Osteoblast (primary cell): ENCODE results near the gene GADD45A. TPM values are rescaled to one million over a fixed set of nuclear protein-coding genes. Genes with fewer than 3 reads are reported as not detected.

ENCODE experiments used
- DNase-seq: peaks from one replicate; pipeline ENCODE4 v3.0.0; 2011; ENCODE audit warnings: low spot score, mixed read lengths; ENCODE audit not compliant: insufficient read length; ENCODE audit errors: missing footprints
- H2AFZ ChIP-seq: 2 replicates; pipeline ENCODE4 v1.6.0; 2011; ENCODE audit warnings: mild to moderate bottlenecking, low read length
- H3K27ac ChIP-seq: 2 replicates; pipeline ENCODE4 v1.5.1; 2011; ENCODE audit warnings: mild to moderate bottlenecking, low read depth, low read length, moderate library complexity
- H3K27me3 ChIP-seq: 2 replicates; pipeline ENCODE4 v1.6.0; 2012; ENCODE audit warnings: mild to moderate bottlenecking, control low read depth, inconsistent platforms, low read length, moderate library complexity; ENCODE audit not compliant: insufficient read depth
- H3K36me3 ChIP-seq: 2 replicates; pipeline ENCODE4 v1.5.1; 2011; ENCODE audit warnings: mild to moderate bottlenecking, low read length, control low read depth, moderate library complexity; ENCODE audit not compliant: insufficient read depth
- H3K4me1 ChIP-seq: 2 replicates; pipeline ENCODE4 v1.5.1; 2011; ENCODE audit warnings: mild to moderate bottlenecking, low read length, control low read depth, moderate library complexity; ENCODE audit not compliant: insufficient read depth
- H3K4me2 ChIP-seq: 2 replicates; pipeline ENCODE4 v1.6.0; 2011; ENCODE audit warnings: mild to moderate bottlenecking, low read length; ENCODE audit not compliant: insufficient read depth
- H3K4me3 ChIP-seq: fragments of 200-600 bp; sonication (generic); 3 replicates; pipeline ENCODE4 v1.5.1; 2012; ENCODE audit warnings: mild to moderate bottlenecking, low read length, inconsistent platforms; ENCODE audit not compliant: insufficient read depth
- H3K79me2 ChIP-seq: 2 replicates; pipeline ENCODE4 v1.6.0; 2012; ENCODE audit warnings: mild to moderate bottlenecking, low read length, control low read depth, inconsistent platforms; ENCODE audit not compliant: insufficient read depth
- H3K9me3 ChIP-seq: 2 replicates; pipeline ENCODE4 v1.5.1; 2011; ENCODE audit warnings: low read depth, low read length, control low read depth
- H4K20me1 ChIP-seq: 2 replicates; pipeline ENCODE4 v1.6.0; 2012; ENCODE audit warnings: mild to moderate bottlenecking, low read length, control low read depth; ENCODE audit not compliant: insufficient read depth
- total RNA-seq: library from RNA; depleted of rRNA; stranded (reverse); fragments of >200 nt; gene quantifications from 2 replicates; pipeline ENCODE4 v1.2.3, GENCODE V29; 2012
- TF ChIP-seq, protein P1 (sequence below): IDR thresholded peaks from 2 replicates; pipeline ENCODE4 v1.5.1; 2011; ENCODE audit warnings: mild to moderate bottlenecking, low read depth, low read length, moderate library complexity; ENCODE audit errors: extremely low read depth

The GADD45A gene
- total RNA-seq, 1 donor = 48.9 TPM

DNA sequence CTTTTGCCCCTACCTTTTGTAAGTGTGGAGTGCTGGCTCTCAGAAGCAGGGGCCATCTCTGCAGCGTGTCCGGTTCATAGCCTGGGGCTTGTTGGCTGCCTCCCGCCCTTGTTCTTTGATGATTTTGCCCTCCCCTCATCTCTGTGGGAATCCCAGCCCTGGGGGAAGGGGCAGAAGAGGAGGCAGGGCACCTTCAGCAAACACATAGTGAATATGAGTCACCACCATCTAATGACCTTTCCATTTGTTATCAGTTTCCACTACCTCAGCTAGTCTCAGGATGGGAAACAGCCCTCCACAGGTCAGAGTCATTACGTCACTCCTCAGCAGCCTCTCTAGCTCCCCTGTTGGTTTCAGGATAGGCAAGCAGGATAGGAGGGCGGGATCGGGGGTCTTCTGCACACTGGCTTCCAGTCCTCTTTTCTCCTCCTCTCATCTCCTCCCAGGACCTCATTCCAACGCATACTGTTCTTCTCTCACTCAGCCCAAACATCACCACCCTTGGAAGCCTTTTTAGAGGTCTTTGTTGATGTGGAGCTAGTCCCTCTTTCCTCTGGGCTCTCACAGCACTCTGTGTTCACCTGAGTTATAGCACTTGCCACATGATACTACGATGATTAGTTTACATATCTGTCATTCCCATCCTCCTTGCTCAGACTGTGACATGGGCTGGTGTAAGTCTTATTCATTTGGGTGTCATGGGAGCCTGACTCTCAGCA, 15.8 kb downstream of the GADD45A start:
- H2AFZ ChIP-seq = no peak overlapping the region
- peaks cover 47% of the 10 kb centered on the region for H3K36me3 ChIP-seq
- H4K20me1 ChIP-seq = no peaks in the 10 kb centered on the region
- no peak overlapping the region for H3K27ac ChIP-seq
- DNase-seq = no peak
- TF ChIP-seq, protein P1, sequence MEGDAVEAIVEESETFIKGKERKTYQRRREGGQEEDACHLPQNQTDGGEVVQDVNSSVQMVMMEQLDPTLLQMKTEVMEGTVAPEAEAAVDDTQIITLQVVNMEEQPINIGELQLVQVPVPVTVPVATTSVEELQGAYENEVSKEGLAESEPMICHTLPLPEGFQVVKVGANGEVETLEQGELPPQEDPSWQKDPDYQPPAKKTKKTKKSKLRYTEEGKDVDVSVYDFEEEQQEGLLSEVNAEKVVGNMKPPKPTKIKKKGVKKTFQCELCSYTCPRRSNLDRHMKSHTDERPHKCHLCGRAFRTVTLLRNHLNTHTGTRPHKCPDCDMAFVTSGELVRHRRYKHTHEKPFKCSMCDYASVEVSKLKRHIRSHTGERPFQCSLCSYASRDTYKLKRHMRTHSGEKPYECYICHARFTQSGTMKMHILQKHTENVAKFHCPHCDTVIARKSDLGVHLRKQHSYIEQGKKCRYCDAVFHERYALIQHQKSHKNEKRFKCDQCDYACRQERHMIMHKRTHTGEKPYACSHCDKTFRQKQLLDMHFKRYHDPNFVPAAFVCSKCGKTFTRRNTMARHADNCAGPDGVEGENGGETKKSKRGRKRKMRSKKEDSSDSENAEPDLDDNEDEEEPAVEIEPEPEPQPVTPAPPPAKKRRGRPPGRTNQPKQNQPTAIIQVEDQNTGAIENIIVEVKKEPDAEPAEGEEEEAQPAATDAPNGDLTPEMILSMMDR = peak; percentile 9
- peaks cover 5% of the 10 kb centered on the region for H3K79me2 ChIP-seq
- no peaks in the 10 kb centered on the region for H3K27me3 ChIP-seq
- no peak overlapping the region for H3K4me2 ChIP-seq
- no peak overlapping the region for H3K4me3 ChIP-seq
- no peaks in the 10 kb centered on the region for H3K9me3 ChIP-seq
- no peaks in the 10 kb centered on the region for H3K4me1 ChIP-seq

DNA sequence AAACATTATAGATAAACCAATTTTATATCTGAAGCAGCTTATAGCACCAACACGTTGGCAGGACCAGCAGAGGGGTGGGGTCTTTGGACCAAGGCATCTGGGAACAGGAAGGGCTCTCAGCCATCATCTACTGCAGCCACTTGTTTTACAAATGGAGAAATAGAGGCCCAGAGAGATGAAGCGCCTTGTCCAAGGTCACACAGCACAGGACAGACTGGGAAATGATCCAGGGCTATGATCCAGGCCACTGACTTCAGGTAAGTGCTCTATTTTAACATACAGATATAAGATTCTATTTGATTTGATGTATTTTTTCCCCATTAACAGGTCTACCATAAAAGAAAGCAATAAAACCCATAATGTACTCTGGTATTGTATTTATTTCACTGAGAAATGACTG, 16.9 kb downstream of the GADD45A start:
- no peak for DNase-seq

DNA sequence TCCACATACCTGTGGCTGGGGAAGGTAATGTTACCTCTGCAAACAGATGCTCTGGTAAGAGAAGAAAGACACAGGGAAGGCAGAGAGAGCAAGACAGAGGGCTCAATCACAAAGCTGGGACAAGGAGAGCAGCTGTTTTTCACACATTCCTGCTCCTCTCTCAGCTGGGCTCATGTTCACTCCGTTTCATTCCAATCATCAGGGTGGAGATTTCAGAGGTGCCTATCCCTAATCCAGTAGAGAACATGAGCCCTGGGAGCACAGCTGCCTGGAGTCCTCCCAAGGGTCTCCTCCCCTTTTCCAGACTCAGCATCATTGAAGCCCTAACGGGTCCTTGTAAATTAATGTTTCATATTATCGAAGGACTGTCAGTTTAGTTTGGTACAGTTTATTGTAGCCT, 19.4 kb downstream of the GADD45A start:
- no peak for DNase-seq
- H3K4me3 ChIP-seq = no peak overlapping the region
- H3K9me3 ChIP-seq = no peaks in the 10 kb centered on the region
- H3K27me3 ChIP-seq = no peaks in the 10 kb centered on the region
- peaks cover 58% of the 10 kb centered on the region for H3K36me3 ChIP-seq
- H2AFZ ChIP-seq = no peak overlapping the region
- peaks cover 11% of the 10 kb centered on the region for H4K20me1 ChIP-seq
- H3K27ac ChIP-seq = no peak overlapping the region
- peaks cover 25% of the 10 kb centered on the region for H3K4me1 ChIP-seq
- H3K4me2 ChIP-seq = no peak overlapping the region
- H3K79me2 ChIP-seq = peaks cover 21% of the 10 kb centered on the region
- TF ChIP-seq, protein P1 = no peak

More for the DNA sequence above, 16.9 kb downstream of the GADD45A start:
- H3K36me3 ChIP-seq = peaks cover 53% of the 10 kb centered on the region
- peaks cover 5% of the 10 kb centered on the region for H3K79me2 ChIP-seq
- H4K20me1 ChIP-seq = no peaks in the 10 kb centered on the region
- no peaks in the 10 kb centered on the region for H3K27me3 ChIP-seq
- no peak overlapping the region for H2AFZ ChIP-seq
- H3K4me1 ChIP-seq = peaks cover 1% of the 10 kb centered on the region
- H3K9me3 ChIP-seq = no peaks in the 10 kb centered on the region
- no peak overlapping the region for H3K27ac ChIP-seq
- TF ChIP-seq, protein P1 = no peak
- no peak overlapping the region for H3K4me3 ChIP-seq
- H3K4me2 ChIP-seq = no peak overlapping the region

DNA sequence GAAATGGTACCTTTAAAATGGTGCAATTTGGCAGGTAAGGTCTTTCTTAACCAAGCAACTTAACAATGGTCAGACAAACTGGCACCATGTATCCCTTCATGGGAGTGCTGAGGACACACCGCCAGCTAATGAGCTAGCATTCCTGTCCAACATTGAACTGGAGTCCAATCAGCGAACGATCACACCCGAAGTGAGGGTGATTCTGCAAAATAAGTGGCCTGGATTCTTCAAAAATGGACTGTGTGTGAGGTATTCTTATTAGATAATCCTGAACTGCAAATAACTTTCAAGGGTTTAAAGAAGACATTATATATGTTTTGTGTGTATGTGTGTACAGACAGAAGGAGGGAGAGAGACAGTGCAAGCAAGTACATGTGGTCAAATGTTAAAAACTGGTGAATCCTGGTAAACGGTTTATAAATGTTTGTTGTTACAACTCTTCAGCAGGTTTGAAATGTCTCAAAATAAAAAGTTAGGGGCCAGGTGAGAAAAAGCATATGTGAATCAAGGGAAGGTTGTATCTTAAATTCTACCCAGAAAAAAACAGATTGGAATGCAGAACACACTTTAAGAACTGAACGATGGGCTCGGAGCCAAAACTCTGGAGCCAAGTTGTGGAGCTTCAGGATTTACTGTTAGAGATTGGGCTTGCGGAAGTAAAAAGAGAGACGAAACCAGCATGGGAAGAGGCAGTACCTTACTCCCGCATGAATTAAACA, 20.9 kb downstream of the GADD45A start:
- H3K36me3 ChIP-seq = peaks cover 52% of the 10 kb centered on the region
- H3K9me3 ChIP-seq = no peaks in the 10 kb centered on the region
- H3K4me3 ChIP-seq = no peak overlapping the region
- H3K27ac ChIP-seq = peak overlapping the region; percentile 24
- DNase-seq = no peak
- H3K4me2 ChIP-seq = no peak overlapping the region
- no peak overlapping the region for H2AFZ ChIP-seq
- TF ChIP-seq, protein P1 = no peak
- H3K79me2 ChIP-seq = peaks cover 24% of the 10 kb centered on the region
- peaks cover 35% of the 10 kb centered on the region for H3K4me1 ChIP-seq
- peaks cover 13% of the 10 kb centered on the region for H4K20me1 ChIP-seq
- no peaks in the 10 kb centered on the region for H3K27me3 ChIP-seq
